GM23248 (cell line): Measurements from ENCODE around the gene VTI1A.

Source experiments
- EZH2 ChIP-seq: fragments of 200-600 bp; sonication (generic); IDR thresholded peaks from 2 replicates; pipeline ENCODE4 v1.6.1; 2018; ENCODE audit warnings: antibody characterized with exemption, mild to moderate bottlenecking; ENCODE audit not compliant: insufficient read depth, poor library complexity, severe bottlenecking
- EZH2phosphoT487 ChIP-seq: fragments of 200-600 bp; sonication (generic); IDR thresholded peaks from 2 replicates; pipeline ENCODE4 v1.6.1; 2018; ENCODE audit warnings: antibody characterized with exemption, moderate library complexity, mild to moderate bottlenecking, low read depth; ENCODE audit not compliant: insufficient read depth

- no peak for TF ChIP-seq EZH2
- TF ChIP-seq EZH2phosphoT487 = no peak
Measured at GRCh38 chr10:112619556-112619955, 172.5 kb downstream of the VTI1A start.
